ENCODE data around the gene KDELR1. TPM values are rescaled to one million over a fixed set of nuclear protein-coding genes. Genes with fewer than 3 reads are reported as not detected.

The KDELR1 gene
- total and polyA plus RNA-seq, 2 donors (not counting 3 experiments of a cell fraction or from before 2014, with no cell fraction given), result 199 to 224 TPM

GRCh38 chr19:48371367-48371766 lies 20.0 kb downstream of the KDELR1 start:
- no peaks in the 10 kb centered on the region for H4K20me1 ChIP-seq (replicated peaks; ENCODE audit: control insufficient read depth, extremely low read depth, insufficient read depth, low read length)
- ChIA-PET CTCF (interaction anchor here (0.7 to 1.4 kb wide), 3 partner anchors 20 to 238 kb away, joined by 3 to 4 read pairs (median 3); partner anchors contain the start of gene KDELR1), POLR2A (no interaction called here)
- no TSS peak for BruUV-seq (replicated peaks)
- no peak overlapping the region for H3K4me2 ChIP-seq (ENCODE audit: insufficient read depth, low read length)
- H3K4me1 ChIP-seq (ENCODE audit: control insufficient read depth, extremely low read depth, insufficient read depth, low read length), result no peaks in the 10 kb centered on the region
- no peak overlapping the region for H3K9ac ChIP-seq (replicated peaks; ENCODE audit: extremely low read depth, insufficient read depth, low read length)
- H2AFZ ChIP-seq (ENCODE audit: low read depth, low read length), result no peak overlapping the region
- H3K27ac ChIP-seq (ENCODE audit: insufficient read depth, low read depth, low read length), result no peak overlapping the region
- no peak for FAIRE-seq
- no peaks in the 10 kb centered on the region for H3K36me3 ChIP-seq (ENCODE audit: control insufficient read depth in 2 of 2, extremely low read depth in 1 of 2, insufficient read depth in 2 of 2, low read length in 2 of 2)
- dilution Hi-C loops (cut with MboI; ENCODE audit: extremely low pct_ligation_motif_present, low sequenced_read_pairs) (no loop called here), intact Hi-C loops (cut with micrococcal nuclease) (no loop called here)
- TF ChIP-seq POLR2A (IDR thresholded peaks at IDR 0.05; ENCODE audit: low read depth, low read length), result no peak
- no peak for TF ChIP-seq CTCF (IDR thresholded peaks at IDR 0.05; ENCODE audit: extremely low read depth in 1 of 2, insufficient read depth in 1 of 2, low read depth in 1 of 2, low read length in 2 of 2)
- TF ChIP-seq MAX (IDR thresholded peaks at IDR 0.05; ENCODE audit: insufficient read depth, insufficient read length), result no peak
- no peak for TF ChIP-seq EZH2 (IDR thresholded peaks at IDR 0.05; ENCODE audit: borderline replicate concordance, low read depth, low read length, severe bottlenecking)
- no peak for TF ChIP-seq MYC (IDR thresholded peaks at IDR 0.05; ENCODE audit: low read depth, low read length)
- no peak for TF ChIP-seq JUN (IDR thresholded peaks at IDR 0.05; ENCODE audit: borderline replicate concordance, insufficient read depth, insufficient read length, low read depth)
- TF ChIP-seq FOS (IDR thresholded peaks at IDR 0.05; ENCODE audit: borderline replicate concordance, insufficient read depth, low read length), result no peak
- no peak for TF ChIP-seq GATA2 (IDR thresholded peaks at IDR 0.05; ENCODE audit: insufficient read depth, insufficient read length, low read depth, low read length)
- TF ChIP-seq POLR2AphosphoS5 (IDR thresholded peaks at IDR 0.05; ENCODE audit: insufficient read depth, low read depth, low read length), result no peak
- no peak for DNase-seq (ENCODE audit: low read depth, low spot score)
- no peaks in the 10 kb centered on the region for H3K27me3 ChIP-seq (ENCODE audit: control insufficient read depth in 2 of 2, insufficient read depth in 2 of 2, low read length in 2 of 2)
- no peaks in the 10 kb centered on the region for H3K79me2 ChIP-seq (ENCODE audit: control insufficient read depth, insufficient read depth, low read length)
- H3K9me1 ChIP-seq (replicated peaks; ENCODE audit: control insufficient read depth, extremely low read depth, insufficient read depth, low read length), result no peaks in the 10 kb centered on the region
- no peak overlapping the region for H3K4me3 ChIP-seq (replicated peaks in 1 of 3; ENCODE audit: insufficient read depth in 1 of 3, low read depth in 1 of 3, low read length in 3 of 3)
- H3K9me3 ChIP-seq (replicated peaks; ENCODE audit: control insufficient read depth, insufficient read depth, low read length), result no peaks in the 10 kb centered on the region
